Measurements from ENCODE around the gene MCEE. TPM values are rescaled to one million over a fixed set of nuclear protein-coding genes. Genes with fewer than 3 reads are reported as not detected.
A peak's percentile ranks its signal among the peaks of the same experiment; 100 is the strongest.

The MCEE gene
- total and polyA plus RNA-seq, 4 donors: 13.1 to 57.6 (median 23.9) TPM

- H3K4me1 ChIP-seq (ENCODE audit: control insufficient read depth in 4 of 4, insufficient read depth in 4 of 4, low read length in 3 of 4): no peaks in the 10 kb centered on the region
- H3K4me3 ChIP-seq (ENCODE audit: low read depth in 1 of 3, low read length in 3 of 3): no peak overlapping the region
- DNase-seq (ENCODE audit: low spot score): no peak
- WGBS: 93% methylated on average over 3 of the region's 3 CpGs
- H3K27ac ChIP-seq (ENCODE audit: low read depth in 1 of 2, low read length in 2 of 2): no peak overlapping the region
- no peaks in the 10 kb centered on the region for H3K9me3 ChIP-seq (ENCODE audit: control insufficient read depth in 4 of 4, low read length in 3 of 4)
- no peak overlapping the region for H3K9ac ChIP-seq (ENCODE audit: low read depth in 1 of 2, low read length in 2 of 2)
- H3K27me3 ChIP-seq (ENCODE audit: control insufficient read depth in 4 of 4, insufficient read depth in 4 of 4, low read length in 3 of 4): no peaks in the 10 kb centered on the region
- peaks cover 24 to 90% (median 71%) of the 10 kb centered on the region in 4 donors for H3K36me3 ChIP-seq (ENCODE audit: control insufficient read depth in 4 of 4, insufficient read depth in 3 of 4, low read depth in 1 of 4, low read length in 3 of 4)
- TF ChIP-seq JUND (IDR thresholded peaks at IDR 0.05) (no peak), SP1 (IDR thresholded peaks at IDR 0.05) (no peak), FOXA1 (IDR thresholded peaks at IDR 0.05) (no peak), HNF4G (IDR thresholded peaks at IDR 0.05) (no peak)
- TF ChIP-seq, protein P1, sequence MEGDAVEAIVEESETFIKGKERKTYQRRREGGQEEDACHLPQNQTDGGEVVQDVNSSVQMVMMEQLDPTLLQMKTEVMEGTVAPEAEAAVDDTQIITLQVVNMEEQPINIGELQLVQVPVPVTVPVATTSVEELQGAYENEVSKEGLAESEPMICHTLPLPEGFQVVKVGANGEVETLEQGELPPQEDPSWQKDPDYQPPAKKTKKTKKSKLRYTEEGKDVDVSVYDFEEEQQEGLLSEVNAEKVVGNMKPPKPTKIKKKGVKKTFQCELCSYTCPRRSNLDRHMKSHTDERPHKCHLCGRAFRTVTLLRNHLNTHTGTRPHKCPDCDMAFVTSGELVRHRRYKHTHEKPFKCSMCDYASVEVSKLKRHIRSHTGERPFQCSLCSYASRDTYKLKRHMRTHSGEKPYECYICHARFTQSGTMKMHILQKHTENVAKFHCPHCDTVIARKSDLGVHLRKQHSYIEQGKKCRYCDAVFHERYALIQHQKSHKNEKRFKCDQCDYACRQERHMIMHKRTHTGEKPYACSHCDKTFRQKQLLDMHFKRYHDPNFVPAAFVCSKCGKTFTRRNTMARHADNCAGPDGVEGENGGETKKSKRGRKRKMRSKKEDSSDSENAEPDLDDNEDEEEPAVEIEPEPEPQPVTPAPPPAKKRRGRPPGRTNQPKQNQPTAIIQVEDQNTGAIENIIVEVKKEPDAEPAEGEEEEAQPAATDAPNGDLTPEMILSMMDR (IDR thresholded peaks at IDR 0.05; ENCODE audit: low read depth, low read length, missing input control): no peak
These were observed 13.8 kb upstream of the MCEE start for GRCh38 chr2:71143782-71144181.

GRCh38 chr2:71136174-71136573, 6.1 kb upstream of the MCEE start:
- TF ChIP-seq FOXA2 (IDR thresholded peaks at IDR 0.05) (no peak), HNF4A (conservative IDR thresholded peaks at IDR 0.05) (peak in 1 of 2 donors; percentile 55)
- Histone ChIP-seq H3K9ac (ENCODE audit: low read depth in 1 of 2, low read length in 2 of 2) (no peak overlapping the region), H3K4me1 (ENCODE audit: control insufficient read depth in 4 of 4, insufficient read depth in 4 of 4, low read length in 3 of 4) (peaks cover 5 to 14% (median 10%) of the 10 kb centered on the region in 4 donors), H3K27me3 (ENCODE audit: control insufficient read depth in 4 of 4, insufficient read depth in 4 of 4, low read length in 3 of 4) (no peaks in the 10 kb centered on the region), H3K27ac (ENCODE audit: low read depth in 1 of 2, low read length in 2 of 2) (no peak overlapping the region), H3K4me3 (ENCODE audit: low read depth in 1 of 3, low read length in 3 of 3) (no peak overlapping the region), H3K9me3 (ENCODE audit: control insufficient read depth in 4 of 4, low read length in 3 of 4) (no peaks in the 10 kb centered on the region), H3K36me3 (ENCODE audit: control insufficient read depth in 4 of 4, insufficient read depth in 3 of 4, low read depth in 1 of 4, low read length in 3 of 4) (peaks cover 12 to 60% (median 56%) of the 10 kb centered on the region in 4 donors)
- 54% methylated on average over 3 of the region's 3 CpGs for WGBS
- DNase-seq (ENCODE audit: low spot score): no peak

- no peak overlapping the region for H3K9ac ChIP-seq (ENCODE audit: low read depth in 1 of 2, low read length in 2 of 2)
- no peak for DNase-seq (ENCODE audit: low spot score)
- no peaks in the 10 kb centered on the region for H3K9me3 ChIP-seq (ENCODE audit: control insufficient read depth in 4 of 4, low read length in 3 of 4)
- no peaks in the 10 kb centered on the region for H3K27me3 ChIP-seq (ENCODE audit: control insufficient read depth in 4 of 4, insufficient read depth in 4 of 4, low read length in 3 of 4)
- H3K4me3 ChIP-seq (ENCODE audit: low read depth in 1 of 3, low read length in 3 of 3): no peak overlapping the region
- H3K27ac ChIP-seq (ENCODE audit: low read depth in 1 of 2, low read length in 2 of 2): no peak overlapping the region
- peaks cover 7 to 27% (median 15%) of the 10 kb centered on the region in 4 donors for H3K4me1 ChIP-seq (ENCODE audit: control insufficient read depth in 4 of 4, insufficient read depth in 4 of 4, low read length in 3 of 4)
- TF ChIP-seq FOXA1 (IDR thresholded peaks at IDR 0.05) (no peak), NR2F2 (IDR thresholded peaks at IDR 0.05) (no peak), JUND (IDR thresholded peaks at IDR 0.05) (no peak), RAD21 (IDR thresholded peaks at IDR 0.05) (no peak), TAF1 (conservative IDR thresholded peaks at IDR 0.05) (no peak), EGR1 (IDR thresholded peaks at IDR 0.05; ENCODE audit: low read depth in 2 of 2) (no peak), MAX (IDR thresholded peaks at IDR 0.05) (no peak), FOXA2 (IDR thresholded peaks at IDR 0.05) (no peak), YY1 (IDR thresholded peaks at IDR 0.05) (no peak), GABPA (IDR thresholded peaks at IDR 0.05 in 1 of 2, conservative IDR thresholded peaks at IDR 0.05 in 1 of 2) (no peak), REST (IDR thresholded peaks at IDR 0.05) (no peak), SP1 (IDR thresholded peaks at IDR 0.05) (no peak), RXRA (IDR thresholded peaks at IDR 0.05) (no peak), HNF4G (IDR thresholded peaks at IDR 0.05) (no peak)
- TF ChIP-seq, protein P1 (IDR thresholded peaks at IDR 0.05; ENCODE audit: low read depth, low read length, missing input control): no peak
- TF ChIP-seq, protein P2, sequence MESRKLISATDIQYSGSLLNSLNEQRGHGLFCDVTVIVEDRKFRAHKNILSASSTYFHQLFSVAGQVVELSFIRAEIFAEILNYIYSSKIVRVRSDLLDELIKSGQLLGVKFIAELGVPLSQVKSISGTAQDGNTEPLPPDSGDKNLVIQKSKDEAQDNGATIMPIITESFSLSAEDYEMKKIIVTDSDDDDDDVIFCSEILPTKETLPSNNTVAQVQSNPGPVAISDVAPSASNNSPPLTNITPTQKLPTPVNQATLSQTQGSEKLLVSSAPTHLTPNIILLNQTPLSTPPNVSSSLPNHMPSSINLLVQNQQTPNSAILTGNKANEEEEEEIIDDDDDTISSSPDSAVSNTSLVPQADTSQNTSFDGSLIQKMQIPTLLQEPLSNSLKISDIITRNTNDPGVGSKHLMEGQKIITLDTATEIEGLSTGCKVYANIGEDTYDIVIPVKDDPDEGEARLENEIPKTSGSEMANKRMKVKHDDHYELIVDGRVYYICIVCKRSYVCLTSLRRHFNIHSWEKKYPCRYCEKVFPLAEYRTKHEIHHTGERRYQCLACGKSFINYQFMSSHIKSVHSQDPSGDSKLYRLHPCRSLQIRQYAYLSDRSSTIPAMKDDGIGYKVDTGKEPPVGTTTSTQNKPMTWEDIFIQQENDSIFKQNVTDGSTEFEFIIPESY (IDR thresholded peaks at IDR 0.05): no peak
- H3K36me3 ChIP-seq (ENCODE audit: control insufficient read depth in 4 of 4, insufficient read depth in 3 of 4, low read depth in 1 of 4, low read length in 3 of 4): peaks cover 7 to 38% (median 33%) of the 10 kb centered on the region in 4 donors
These were observed 3.6 kb upstream of the MCEE start for GRCh38 chr2:71133603-71134002.

Measured in liver (tissue), 9 donors.